Right cardiac atrium (tissue), 5 donors: ENCODE data around the gene PLEKHA5. TPM values are rescaled to one million over a fixed set of nuclear protein-coding genes. Genes with fewer than 3 reads are reported as not detected.
A peak's percentile ranks its signal among the peaks of the same experiment; 100 is the strongest.

Experiments
- ATAC-seq, 2 donors: fragments of 200-7000 bp; cut with Tn5 transposase; one replicate each; pipeline versions ENCODE4 v1.8.0 to v1.9.1; 2020; ENCODE audit warnings: moderate library complexity in 2 of 2, mild to moderate bottlenecking in 1 of 2
- DNase-seq, 3 donors: peaks; one replicate each; pipeline ENCODE4 v3.0.0-alpha.2; 2020
- H3K27ac ChIP-seq: one replicate; pipeline ENCODE4 v1.5.1; 2013; ENCODE audit warnings: mild to moderate bottlenecking, low read length, control low read depth, moderate library complexity
- H3K27me3 ChIP-seq: one replicate; pipeline ENCODE4 v1.6.1; 2013; ENCODE audit not compliant: control insufficient read depth, insufficient read depth
- H3K4me1 ChIP-seq: one replicate; pipeline ENCODE4 v1.6.1; 2013; ENCODE audit warnings: low read length; ENCODE audit not compliant: control insufficient read depth, insufficient read depth
- H3K4me3 ChIP-seq: one replicate; pipeline ENCODE4 v1.5.1; 2013; ENCODE audit warnings: low read length, control low read depth
- H3K9me3 ChIP-seq: one replicate; pipeline ENCODE4 v1.6.1; 2013; ENCODE audit warnings: low read length; ENCODE audit not compliant: control insufficient read depth
- WGBS: extraction: QIAGEN DNeasy Blood & Tissue Kit; methylation state at CpG from one replicate; pipeline ENCODE4 v1.1.7; 2013; 5-methylcytosine and 5-hydroxymethylcytosine counted together
- intact Hi-C, 4 donors: fragments of 100-400 bp; cut with DNase I; formaldehyde crosslinking; loops; one replicate each; pipeline versions ENCODE4 v1.11.0 to v1.14.0; 2022 to 2023
- polyA plus RNA-seq: library from polyadenylated mRNA; stranded (reverse); fragments of 200-250 nt; gene quantifications from one replicate; pipeline ENCODE4 v1.2.3, GENCODE V29; 2013
- total RNA-seq, 4 donors: library from RNA; stranded (reverse); fragmentation: NEBNext Ultra II Directional; extraction: Animal tissue kit (Norgen Biotek cat#: 25700); gene quantifications; one replicate each; pipeline ENCODE4 v1.2.1, GENCODE V29; 2021
- donor health status: healthy with polysubstance abuse.
- donor health status: DM: no; HTN: yes; CAD: no.
- donor health status: DM: no; HTN: no; CAD: no.
- donor health status: DM: no; HTN: yes; CAD: no; lungs with severe emphysema.
- donor health status: DM: yes; HTN: yes; CAD: no.

PLEKHA5 gene
- total and polyA plus RNA-seq, 5 donors: 47.3 to 88.0 (median 66.2) TPM

GRCh38 chr12:19230299-19230866, 100.8 kb downstream of the PLEKHA5 start:
- DNase-seq (peak; percentile 11 to 48 (median 47)), ATAC-seq (no peak)
- no peaks in the 10 kb centered on the region for H3K9me3 ChIP-seq
- WGBS: 94% methylated on average over 37 of the region's 37 CpGs
- intact Hi-C loops: no loop called here
- H3K4me1 ChIP-seq: peaks cover 4% of the 10 kb centered on the region
- H3K27me3 ChIP-seq: no peaks in the 10 kb centered on the region
- H3K27ac ChIP-seq: no peak overlapping the region
- no peak overlapping the region for H3K4me3 ChIP-seq

DNA sequence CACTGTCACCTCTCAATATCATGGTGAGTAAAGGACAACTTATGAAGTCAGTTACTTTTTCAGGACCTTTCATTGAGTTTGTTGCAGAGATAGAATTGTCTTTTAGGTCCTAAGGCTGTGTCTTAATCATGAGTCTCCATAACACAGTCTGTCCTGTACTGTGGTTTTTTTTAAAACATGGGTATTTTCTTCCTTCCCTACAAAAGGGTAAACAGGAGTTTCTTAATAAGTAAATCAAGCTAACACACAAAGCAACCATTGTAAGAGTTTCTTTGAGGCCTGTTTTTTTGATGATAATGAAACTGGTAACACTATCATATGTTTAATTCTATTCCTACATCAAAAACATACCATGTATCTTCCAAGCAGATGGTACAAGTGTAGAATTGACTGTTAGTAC, 101.4 kb downstream of the PLEKHA5 start:
- Histone ChIP-seq H3K9me3 (no peaks in the 10 kb centered on the region), H3K27me3 (no peaks in the 10 kb centered on the region), H3K27ac (no peak overlapping the region), H3K4me3 (no peak overlapping the region), H3K4me1 (peaks cover 6% of the 10 kb centered on the region)
- intact Hi-C loops: no loop called here
- ATAC-seq (no peak), DNase-seq (no peak)

GRCh38 chr12:19234171-19234704, 104.7 kb downstream of the PLEKHA5 start:
- intact Hi-C loops: no loop called here
- H3K27me3 ChIP-seq: no peaks in the 10 kb centered on the region
- DNase-seq (no peak), ATAC-seq (peak; percentile 53)
- H3K9me3 ChIP-seq: no peaks in the 10 kb centered on the region
- H3K4me3 ChIP-seq: no peak overlapping the region
- peaks cover 6% of the 10 kb centered on the region for H3K4me1 ChIP-seq
- peak overlapping the region; percentile 77 for H3K27ac ChIP-seq
- 16% methylated on average over 3 of the region's 3 CpGs for WGBS

- Histone ChIP-seq H3K4me1 (peaks cover 6% of the 10 kb centered on the region), H3K27me3 (no peaks in the 10 kb centered on the region), H3K27ac (no peak overlapping the region), H3K4me3 (no peak overlapping the region), H3K9me3 (no peaks in the 10 kb centered on the region)
- ATAC-seq (no peak), DNase-seq (no peak)
- WGBS: 25% methylated on average over 2 of the region's 2 CpGs
- intact Hi-C loops: no loop called here
Measured at GRCh38 chr12:19234981-19235871, 105.7 kb downstream of the PLEKHA5 start.

GRCh38 chr12:19236656-19237055, 107.1 kb downstream of the PLEKHA5 start:
- Histone ChIP-seq H3K27me3 (no peaks in the 10 kb centered on the region), H3K4me1 (peaks cover 6% of the 10 kb centered on the region), H3K27ac (no peak overlapping the region), H3K4me3 (no peak overlapping the region), H3K9me3 (no peaks in the 10 kb centered on the region)
- WGBS: 43% methylated on average over 3 of the region's 3 CpGs
- intact Hi-C loops: no loop called here
- DNase-seq (peak in 1 of 3 donors; percentile 37), ATAC-seq (peak; percentile 61 to 82)

- DNase-seq (no peak), ATAC-seq (no peak)
- 77% methylated on average over 3 of the region's 3 CpGs for WGBS
- no peak overlapping the region for H3K27ac ChIP-seq
- intact Hi-C loops: no loop called here
- no peaks in the 10 kb centered on the region for H3K27me3 ChIP-seq
- H3K4me1 ChIP-seq: peaks cover 10% of the 10 kb centered on the region
- no peak overlapping the region for H3K4me3 ChIP-seq
- no peaks in the 10 kb centered on the region for H3K9me3 ChIP-seq
Measured at GRCh38 chr12:19238540-19238939, 109.0 kb downstream of the PLEKHA5 start.

- no peaks in the 10 kb centered on the region for H3K27me3 ChIP-seq
- peak overlapping the region; percentile 64 for H3K27ac ChIP-seq
- H3K9me3 ChIP-seq: no peaks in the 10 kb centered on the region
- WGBS: 44% methylated on average over 5 of the region's 5 CpGs
- intact Hi-C loops: no loop called here
- no peak overlapping the region for H3K4me3 ChIP-seq
- ATAC-seq: peak in 1 of 2 donors; percentile 49
- no peak for DNase-seq
- peaks cover 9% of the 10 kb centered on the region for H3K4me1 ChIP-seq
Measured at GRCh38 chr12:19239102-19239501, 109.6 kb downstream of the PLEKHA5 start.

- H3K4me3 ChIP-seq: no peak overlapping the region
- intact Hi-C loops: no loop called here
- H3K27ac ChIP-seq: no peak overlapping the region
- DNase-seq (no peak), ATAC-seq (no peak)
- 48% methylated on average over 6 of the region's 6 CpGs for WGBS
- no peaks in the 10 kb centered on the region for H3K27me3 ChIP-seq
- H3K9me3 ChIP-seq: no peaks in the 10 kb centered on the region
- H3K4me1 ChIP-seq: peaks cover 6% of the 10 kb centered on the region
Measured at GRCh38 chr12:19239616-19240234, 110.2 kb downstream of the PLEKHA5 start.

GRCh38 chr12:19242581-19242980, 113.0 kb downstream of the PLEKHA5 start:
- intact Hi-C loops: no loop called here
- peaks cover 4% of the 10 kb centered on the region for H3K4me1 ChIP-seq
- no peak for ATAC-seq

DNA sequence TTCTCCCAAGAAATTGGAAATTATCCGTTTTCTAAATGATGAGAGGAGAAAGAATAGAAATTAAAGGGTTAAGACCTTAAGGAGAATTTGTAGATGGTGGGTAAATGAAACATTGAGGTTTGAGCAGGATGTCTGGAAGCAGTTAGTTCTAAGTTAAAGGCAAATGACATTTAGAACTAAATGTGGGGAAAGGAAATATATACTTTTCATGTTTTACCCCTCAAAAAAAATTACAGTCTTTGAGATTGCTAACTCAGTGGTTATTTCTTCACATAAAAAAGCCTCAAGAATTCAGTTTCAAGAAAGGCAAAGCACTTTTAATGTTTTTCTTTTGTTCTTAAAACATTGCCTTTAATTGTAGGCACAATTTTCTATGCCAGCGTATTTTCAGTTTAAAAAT, 114.0 kb downstream of the PLEKHA5 start:
- Histone ChIP-seq H3K4me3 (no peak overlapping the region), H3K27ac (no peak overlapping the region), H3K27me3 (no peaks in the 10 kb centered on the region), H3K9me3 (no peaks in the 10 kb centered on the region), H3K4me1 (peaks cover 4% of the 10 kb centered on the region)
- ATAC-seq (no peak), DNase-seq (no peak)
- intact Hi-C loops: no loop called here
- 61% methylated on average over 2 of the region's 2 CpGs for WGBS

More at GRCh38 chr12:19242581-19242980, 113.0 kb downstream of the PLEKHA5 start:
- Histone ChIP-seq H3K27me3 (no peaks in the 10 kb centered on the region), H3K9me3 (no peaks in the 10 kb centered on the region), H3K27ac (no peak overlapping the region), H3K4me3 (no peak overlapping the region)
- DNase-seq: no peak

DNA sequence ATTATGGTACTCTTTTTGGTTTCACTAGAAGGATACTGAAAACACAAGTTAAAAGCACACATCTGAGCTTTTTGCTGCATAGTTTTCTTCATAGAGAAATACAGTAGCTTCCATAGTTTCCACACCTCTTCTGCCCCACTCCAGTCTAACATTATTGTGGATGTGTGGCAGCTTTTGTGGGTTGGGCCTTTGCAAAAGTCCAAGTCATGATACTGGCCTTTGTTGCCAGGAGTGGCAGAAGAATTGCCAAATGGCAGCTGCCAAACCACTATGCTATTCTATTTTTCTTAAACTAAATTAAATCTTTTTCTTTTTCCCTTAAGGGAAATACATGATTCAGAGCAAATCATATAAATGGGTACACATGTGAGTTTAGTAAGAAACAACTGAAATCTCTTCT, 114.8 kb downstream of the PLEKHA5 start:
- Histone ChIP-seq H3K4me1 (peaks cover 4% of the 10 kb centered on the region), H3K4me3 (no peak overlapping the region), H3K9me3 (no peaks in the 10 kb centered on the region), H3K27me3 (no peaks in the 10 kb centered on the region), H3K27ac (no peak overlapping the region)
- DNase-seq: peak in 1 of 3 donors; percentile 57
- intact Hi-C loops: no loop called here
- ATAC-seq: peak in 1 of 2 donors; percentile 51
